Neural cell (in vitro differentiated cells): ENCODE results near the gene NFU1.

Source experiments
- CTCF ChIP-seq: fragments of 450-650 bp; IDR thresholded peaks from 2 replicates; pipeline ENCODE4 v1.5.1; 2014; ENCODE audit warnings: antibody characterized with exemption, mild to moderate bottlenecking, moderate library complexity; ENCODE audit not compliant: poor library complexity, severe bottlenecking
- EZH2 ChIP-seq: fragments of 200-600, 300-800 bp; shearing (Covaris generic), sonication (generic); IDR thresholded peaks from 2 replicates; pipeline ENCODE4 v1.6.1; 2014; ENCODE audit warnings: antibody characterized with exemption, low read length, borderline replicate concordance, mild to moderate bottlenecking; ENCODE audit not compliant: insufficient read depth, poor library complexity, severe bottlenecking
- RAD21 ChIP-seq: fragments of 450-650 bp; conservative IDR thresholded peaks from 2 replicates; pipeline ENCODE4 v1.6.1; 2014; ENCODE audit warnings: antibody characterized with exemption, mild to moderate bottlenecking, moderate library complexity
- SMC3 ChIP-seq: fragments of 450-650 bp; conservative IDR thresholded peaks from 2 replicates; pipeline ENCODE4 v1.6.1; 2014; ENCODE audit warnings: antibody characterized with exemption, mild to moderate bottlenecking, moderate library complexity; ENCODE audit not compliant: poor library complexity

GRCh38 chr2:69454976-69455375 is 17.7 kb upstream of the NFU1 start:
- TF ChIP-seq CTCF (no peak), RAD21 (no peak), EZH2 (no peak), SMC3 (no peak)
